GM18517 (cell line): ENCODE measurements around the gene TLE5.
"Not testable (repeated sequence)": the region's sequence is repeated elsewhere in the genome, so short reads cannot be mapped to it uniquely, and the experiment has no call there.

ENCODE experiments used
- ATAC-seq: cut with Tn5 transposase; IDR thresholded peaks from one replicate; pipeline ENCODE4 v1.9.1; 2021; ENCODE audit warnings: mild to moderate bottlenecking, moderate library complexity; ENCODE audit not compliant: unreplicated experiment

Gene TLE5

DNA sequence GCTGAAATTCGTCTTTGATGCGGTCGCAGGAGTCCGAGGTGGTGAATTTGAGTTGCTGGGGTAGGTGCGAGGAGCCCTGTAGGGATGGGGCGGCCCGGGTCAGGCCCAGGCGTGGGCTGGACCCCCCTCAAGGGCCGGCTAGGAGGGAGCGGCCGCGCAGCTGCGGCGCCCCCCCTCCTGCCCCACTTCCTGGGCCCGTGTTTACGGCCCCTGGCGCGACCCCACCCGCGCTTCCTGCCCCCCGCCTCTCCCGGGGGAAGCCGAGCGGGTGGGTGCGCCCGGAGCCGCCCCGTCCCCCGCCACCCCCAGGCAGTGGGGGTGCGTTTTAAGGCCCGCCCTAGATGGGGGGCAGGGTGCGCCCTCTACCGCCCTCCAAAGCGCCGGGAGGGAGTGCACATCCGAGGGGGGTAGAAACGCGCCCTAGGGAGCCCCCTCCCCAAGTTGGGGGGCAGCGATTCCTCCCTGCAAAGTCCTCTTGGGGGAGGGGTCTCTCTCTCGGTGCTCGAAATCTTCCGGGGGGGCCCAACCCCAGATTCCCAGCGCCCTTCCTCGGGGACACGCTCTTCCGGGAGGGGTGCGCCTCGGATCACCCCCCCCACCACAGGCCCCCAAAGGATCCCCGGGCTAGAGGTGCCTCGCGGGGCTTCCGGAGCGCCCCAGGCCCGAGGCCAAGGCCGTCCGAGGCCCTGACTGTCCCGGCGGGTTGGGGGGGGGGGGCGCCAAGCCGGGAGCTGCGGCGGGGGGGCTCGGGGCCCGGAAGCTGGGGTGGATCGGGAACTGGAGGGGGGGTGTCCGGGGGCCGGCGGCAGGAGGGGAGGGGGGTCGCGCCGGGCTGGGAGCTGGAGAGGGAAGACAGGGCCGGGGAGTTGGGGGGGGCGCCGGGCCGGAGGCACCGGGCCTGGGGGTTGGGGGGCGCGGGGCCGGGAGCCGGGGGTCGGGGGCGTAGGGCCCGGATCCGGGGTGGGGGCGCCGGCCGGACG, 823 bp downstream of the TLE5 start:
- no peak for ATAC-seq

DNA sequence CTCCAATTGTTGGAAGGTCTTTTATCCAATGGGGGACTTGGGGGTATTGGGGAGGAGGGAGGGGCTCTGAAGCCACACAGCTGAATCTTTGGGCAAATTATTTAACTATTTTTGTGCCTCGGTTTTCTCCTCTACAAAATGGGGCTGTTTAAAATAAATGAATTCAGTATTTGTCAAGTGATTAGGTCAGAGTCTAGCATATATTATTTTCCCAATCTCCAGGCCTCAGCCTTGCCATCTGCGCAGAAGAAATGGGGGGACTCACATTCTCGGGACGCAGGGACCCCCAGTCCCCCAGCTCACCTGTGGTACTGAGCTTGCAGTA, 1.5 kb downstream of the TLE5 start:
- ATAC-seq = no peak

DNA sequence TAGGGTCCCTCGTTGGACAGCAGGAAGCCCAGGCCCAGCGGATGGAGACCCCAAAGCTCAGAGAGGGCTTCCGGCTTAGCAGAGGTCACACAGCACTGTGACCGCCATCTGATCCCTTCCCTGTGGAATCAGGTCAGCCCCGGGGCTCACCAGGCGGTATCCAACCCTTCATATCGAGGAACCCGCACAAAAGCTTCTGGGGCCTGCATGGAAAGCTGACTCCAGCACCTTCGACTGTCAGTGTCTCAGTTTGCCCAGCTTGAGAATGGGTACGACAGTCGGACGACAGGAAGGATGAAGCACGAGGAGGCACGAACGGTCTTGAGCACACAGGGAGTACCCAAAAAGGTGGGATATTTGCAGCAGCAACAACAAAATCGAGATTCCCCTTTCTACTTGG, 2.6 kb downstream of the TLE5 start:
- ATAC-seq = no peak

DNA sequence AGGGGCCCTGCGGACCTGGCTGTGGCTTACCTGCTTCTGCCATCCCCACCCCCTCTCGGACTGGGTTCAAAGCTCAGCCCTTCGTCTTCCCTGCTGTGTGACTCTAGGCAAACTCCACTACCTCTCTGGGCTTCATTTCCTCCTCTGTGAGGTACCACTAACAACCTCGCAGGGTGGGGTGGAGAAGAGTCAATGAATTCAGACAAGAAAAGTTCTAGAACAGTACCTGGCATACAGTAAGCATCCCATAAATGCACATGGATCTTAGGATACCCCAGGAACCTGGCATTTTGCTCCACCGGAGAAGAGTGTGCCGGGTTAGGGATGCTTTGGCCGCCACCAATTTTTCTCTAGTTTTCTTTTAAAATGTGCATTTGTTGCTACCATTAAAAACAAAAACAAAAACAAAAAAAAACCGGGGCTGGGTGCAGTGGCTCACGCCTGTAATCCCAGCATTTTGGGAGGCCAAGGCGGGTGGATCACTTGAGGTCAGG, 3.4 kb downstream of the TLE5 start:
- ATAC-seq = no peak

DNA sequence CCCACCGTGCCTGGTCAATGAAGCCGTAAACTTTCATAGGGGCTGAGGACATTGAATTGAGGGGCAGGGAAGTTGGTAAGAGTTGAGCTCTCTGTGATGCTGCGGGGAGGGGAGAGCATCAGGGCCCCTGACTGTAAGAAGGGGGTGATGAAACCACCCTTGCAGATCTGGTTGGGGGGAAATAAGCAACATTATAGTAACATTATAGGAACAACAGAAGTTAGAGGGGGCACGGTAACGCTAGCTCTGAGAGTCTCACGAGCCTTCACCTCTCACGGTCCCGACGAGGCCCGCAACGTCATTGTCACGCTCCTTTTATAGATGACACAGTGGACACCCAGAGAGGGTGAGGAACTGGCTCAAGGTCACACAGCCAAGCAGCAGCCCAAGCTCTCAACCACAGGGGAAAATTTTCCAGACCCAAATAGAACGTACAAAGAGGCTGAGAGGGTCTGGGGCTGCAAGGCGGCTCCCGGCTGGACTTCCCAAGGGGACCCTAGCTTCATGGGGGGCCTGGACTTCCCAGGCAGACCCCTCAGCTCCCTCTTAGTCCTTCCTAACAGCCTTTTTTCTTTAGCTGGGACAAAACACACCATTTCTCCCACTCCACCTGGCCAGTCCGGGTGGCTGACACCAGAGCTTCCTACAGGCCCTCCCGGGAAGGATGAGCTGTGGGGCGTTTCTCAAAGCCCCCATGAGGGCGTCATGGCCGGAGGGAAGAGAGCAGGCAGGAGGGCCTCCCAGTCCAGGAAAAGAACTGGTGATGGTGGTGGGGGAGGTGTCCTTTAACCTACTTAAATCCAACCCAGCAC, 4.1 kb downstream of the TLE5 start:
- no peak for ATAC-seq

DNA sequence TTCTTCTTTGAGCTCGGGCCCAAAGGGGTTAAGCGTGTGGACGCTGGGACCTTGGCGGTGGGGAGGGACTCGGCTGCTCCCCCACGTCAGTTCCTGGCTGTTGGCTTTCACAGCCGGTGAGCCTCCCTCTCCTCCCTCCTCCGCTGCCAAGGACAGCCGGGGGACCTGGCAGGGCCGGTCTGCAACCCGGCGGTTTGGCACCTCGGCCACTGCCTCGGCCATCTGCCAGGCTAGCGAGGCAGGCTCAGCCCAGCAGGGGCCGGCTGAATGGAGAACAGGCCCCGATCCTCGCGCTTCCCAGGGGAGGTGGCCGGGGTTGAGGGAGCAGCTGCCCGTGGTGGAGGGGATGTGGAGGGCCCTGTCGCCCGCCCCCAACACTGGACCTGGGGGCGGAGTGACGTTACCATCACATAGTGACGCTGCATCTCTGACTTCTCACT, 5.0 kb downstream of the TLE5 start:
- ATAC-seq = no peak

DNA sequence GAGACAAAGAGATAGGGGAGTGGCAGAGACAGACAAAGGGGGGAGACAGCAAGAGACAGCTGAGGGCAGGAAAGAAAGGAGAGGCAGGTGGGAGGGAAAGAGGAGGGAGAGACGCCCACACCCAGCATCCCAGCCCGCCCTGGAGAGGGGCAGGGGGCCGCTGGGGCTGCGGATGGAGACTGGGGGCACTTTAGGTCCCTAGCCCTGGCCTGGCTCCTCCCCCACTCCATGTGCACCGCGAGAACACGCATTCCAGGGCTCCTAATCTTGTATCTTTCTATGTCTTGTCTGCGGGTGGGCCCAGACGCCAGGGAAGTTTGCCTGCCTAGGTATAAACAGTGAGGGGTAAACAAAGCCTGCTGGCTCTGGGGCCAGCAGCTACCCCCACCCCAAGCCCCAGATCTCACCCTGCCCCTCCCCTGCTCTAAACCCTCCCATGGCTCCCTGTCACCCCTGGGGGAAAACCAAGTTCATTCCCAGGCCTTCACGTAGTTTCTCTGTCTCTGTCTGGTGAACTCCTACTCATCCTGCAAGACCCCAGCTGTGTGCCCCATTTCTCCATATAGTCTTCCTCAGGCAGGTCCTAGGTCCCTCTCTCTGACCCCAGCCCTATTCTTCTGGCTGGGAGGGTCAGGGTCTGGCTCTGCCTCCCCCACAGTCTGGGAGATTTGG, 5.7 kb downstream of the TLE5 start:
- no peak for ATAC-seq

DNA sequence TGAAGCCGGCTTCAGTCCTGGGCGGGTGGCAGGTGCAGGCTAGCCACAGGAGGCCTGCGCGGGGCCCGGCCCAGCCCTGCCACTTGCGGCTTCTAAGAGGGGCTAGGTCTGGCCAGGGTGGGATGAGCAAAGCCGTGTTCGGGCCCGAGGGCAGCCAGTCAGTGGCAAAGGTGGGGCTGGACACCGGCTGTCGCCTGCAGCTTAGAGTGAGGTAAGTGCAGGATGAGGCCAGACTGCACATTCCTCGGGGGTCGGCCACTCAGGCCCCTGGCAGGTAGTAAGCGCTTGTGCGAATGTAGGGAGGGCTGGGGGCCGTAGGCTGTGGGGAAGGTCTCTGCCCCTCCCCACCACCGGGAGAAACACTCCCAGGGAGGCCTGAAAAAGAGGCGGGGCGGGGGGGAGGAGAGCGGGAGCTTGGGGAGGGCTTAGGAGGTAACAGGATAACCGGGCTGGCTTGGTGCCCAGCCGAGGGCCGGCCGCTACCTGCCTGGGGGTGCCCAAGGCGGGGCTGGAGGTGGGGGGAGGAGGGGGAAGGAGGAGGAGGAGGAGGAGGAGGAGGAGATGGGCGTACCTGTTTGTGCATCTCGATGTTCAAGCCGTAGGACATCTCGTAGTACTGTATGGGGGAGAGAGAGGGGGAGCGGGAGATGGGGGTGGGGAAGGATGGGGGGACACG, 6.4 kb downstream of the TLE5 start:
- ATAC-seq = no peak

DNA sequence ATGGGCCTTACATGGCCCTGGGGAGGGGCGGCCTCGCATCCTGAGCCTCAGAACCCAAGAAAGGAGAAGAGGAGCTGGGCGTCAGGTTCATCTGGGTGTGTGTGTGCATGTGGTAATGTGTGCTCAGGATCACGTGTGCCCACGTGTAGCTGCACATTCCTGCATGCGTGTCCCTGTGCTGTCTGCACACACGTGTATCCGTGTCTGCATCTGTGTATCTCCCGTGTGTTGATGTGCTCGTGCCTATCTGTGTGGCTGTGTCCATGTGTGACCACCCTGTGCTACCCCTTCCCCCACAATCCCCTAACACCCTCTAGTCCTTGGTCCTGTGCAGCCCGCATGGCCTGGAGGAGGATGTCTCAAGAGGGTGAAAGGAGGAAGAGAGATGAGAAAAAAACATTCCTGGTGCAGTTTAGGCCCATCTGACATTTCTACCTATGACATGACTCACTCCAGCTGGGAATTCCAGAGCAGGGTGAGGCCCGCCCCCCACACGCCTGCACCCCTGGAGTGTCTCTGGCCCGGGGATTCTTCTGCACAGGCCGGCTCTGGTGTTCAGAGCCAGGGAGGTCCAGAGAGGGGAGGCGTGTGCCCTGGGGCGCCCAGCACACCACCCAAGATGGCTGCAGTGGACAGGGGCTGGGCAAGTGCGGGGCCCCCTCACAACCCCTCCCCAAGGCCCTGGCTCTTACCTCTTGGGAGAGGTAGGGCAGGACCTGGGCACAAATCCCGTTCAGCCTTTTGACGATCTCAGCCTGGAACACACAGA, 7.1 kb downstream of the TLE5 start:
- ATAC-seq = no peak

DNA sequence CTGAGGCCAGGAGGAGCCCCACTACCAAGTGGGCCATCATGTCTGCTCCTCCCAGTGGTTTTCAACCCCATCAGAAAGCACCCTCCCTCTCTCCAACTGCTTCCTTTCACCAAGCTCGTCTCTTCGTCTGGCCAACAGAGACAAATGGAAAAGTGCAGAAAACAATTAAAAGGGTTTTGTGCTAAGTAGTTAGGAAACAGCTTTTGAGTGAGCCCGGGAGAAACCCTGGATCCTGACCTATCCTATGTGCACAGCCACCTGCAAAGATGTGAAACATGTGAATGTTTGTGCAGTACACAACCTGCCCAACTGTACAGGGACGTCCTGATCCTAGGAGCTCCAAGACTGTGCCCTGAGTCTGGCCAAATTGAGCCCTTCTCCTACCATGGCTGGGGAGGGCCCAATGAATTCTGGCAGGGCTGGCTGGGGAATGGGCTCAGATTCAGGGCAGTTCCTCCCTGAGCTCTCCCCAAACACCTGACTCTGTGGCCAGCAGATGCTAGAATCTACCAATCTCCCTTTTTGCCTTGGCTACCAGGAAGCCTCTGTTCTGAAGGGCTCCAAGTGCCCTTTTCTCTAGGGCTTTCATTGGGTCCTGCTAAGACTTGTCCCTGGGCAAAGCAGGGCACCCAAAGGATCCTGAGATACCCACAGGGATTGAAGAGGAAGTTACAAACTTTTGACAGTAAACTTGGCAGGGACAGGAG, 7.9 kb downstream of the TLE5 start:
- ATAC-seq = no peak

DNA sequence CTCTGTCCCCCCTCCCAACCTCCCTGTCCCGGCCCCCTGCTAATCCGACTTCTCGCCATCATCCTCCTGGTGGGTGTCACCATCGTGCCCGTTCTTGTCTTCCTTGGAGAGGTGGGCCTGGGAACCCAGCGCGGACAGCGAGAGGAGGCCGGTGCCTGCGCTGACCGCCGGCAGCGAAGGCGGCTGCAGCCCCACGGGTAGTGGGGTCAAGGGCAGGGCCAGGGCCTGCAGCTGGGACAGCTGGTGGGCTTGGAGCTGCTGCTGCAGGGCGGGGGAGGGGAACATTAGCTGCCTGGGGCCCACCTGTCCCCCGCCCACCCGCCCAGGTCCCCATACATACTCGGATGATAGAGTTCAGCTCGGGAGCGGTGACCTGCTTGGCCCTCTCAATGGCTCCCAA, 8.5 kb downstream of the TLE5 start:
- ATAC-seq = no peak

DNA sequence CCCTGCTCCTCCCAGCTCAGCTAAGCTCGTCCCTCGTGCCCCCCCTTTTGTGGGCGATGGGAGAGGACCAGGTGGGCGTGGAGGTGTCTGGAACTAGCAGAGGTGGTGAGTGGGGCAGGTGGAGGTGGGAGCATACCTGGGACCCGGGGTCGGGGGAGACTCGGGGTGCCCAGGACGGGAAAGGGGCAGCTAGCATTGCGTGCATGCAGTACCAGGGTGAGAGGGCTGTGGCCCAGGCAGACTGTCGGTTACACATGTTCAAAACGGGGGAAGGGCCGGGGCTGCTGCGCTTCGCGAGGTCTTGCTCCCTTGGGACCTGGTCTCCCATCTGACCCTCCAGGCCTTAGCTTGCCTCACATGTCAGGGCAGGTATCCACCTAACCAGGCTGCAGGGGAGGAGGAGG, 9.1 kb downstream of the TLE5 start:
- ATAC-seq = no peak

DNA sequence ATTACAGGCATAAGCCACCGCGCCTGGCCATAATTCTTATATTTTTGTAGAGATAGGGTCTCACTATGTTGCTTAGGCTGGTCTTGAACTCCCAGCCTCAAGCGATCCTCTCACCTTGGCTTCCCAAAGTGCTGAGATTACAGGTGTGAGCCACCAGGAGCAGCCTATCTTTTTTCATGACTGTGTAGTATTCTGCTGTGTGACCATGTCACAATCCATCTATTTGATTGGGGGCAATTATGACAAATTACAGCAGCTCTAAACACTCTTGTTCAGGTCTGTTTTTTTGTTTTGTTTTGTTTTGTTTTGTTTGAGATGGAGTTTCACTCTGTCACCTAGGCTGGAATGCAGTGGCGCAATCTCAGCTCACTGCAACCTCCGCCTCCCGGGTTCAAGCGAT, 12.3 kb downstream of the TLE5 start:
- not testable (repeated sequence) for ATAC-seq

DNA sequence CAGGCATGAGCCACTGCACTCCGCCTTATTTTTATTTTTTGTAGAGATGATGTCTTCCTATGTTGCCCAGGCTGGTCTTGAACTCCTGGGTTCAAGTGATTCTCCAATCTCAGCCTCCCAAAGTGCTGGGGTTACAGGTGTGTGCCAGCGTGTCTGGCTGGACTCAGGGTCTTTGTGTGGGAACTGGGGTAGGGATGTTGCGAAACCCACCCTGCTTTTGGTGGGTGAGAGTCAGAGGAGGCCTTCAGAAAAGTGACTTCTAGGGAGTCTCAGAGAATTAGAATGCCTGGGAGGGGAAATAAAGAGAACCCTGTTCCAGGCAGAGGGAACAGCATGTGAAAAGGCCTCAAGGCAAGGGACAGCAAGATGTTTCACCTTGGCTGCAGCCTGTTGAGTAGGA, 13.2 kb downstream of the TLE5 start:
- no peak for ATAC-seq

DNA sequence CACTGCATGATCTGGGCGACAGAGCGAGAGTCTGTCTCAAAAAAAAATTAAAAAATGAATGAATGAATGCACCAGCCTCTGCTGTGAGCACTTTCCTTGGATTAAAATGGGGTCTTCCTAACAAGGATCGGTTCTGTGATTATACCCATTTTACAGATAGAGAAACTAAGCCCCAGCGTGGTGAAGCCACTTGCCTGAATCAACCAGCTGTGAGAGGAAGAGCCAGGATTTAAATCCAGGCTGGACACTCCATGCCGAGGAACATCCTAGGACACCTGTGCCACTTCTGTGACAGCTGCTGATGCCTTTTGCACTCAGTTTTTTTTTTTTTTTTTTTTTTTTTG, 14.1 kb downstream of the TLE5 start:
- no peak for ATAC-seq

DNA sequence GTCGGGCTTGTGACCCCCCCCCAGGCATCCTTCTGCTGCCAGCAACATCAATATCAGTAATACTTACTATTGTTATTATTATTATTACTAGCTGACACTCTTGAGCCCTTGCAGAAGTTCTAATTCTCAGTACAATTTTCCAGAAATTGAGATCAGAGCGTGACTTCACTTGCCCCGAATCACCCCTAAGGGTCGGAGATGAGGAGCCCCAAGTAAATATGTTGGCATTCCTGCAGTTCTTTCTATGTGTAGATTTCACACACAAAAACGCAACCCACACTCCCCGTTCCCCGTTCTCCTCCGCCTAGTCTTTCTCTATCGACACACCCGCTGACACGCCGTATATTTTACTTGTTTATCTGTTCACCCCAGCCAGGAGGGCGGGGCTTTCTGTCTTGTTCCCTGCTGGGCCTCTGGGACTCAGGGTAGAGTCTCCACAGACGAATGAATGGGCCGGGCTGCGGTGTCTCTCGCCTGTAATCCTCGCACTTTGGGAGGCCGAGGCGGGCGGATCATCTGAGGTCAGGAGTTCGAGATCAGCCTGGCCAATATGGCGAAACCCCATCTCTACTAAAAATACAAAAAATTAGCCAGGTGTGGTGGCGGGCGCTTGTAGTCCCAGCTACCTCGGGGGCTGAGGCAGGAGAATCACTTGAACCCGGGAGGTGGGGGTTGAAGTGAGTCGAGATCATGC, 14.7 kb downstream of the TLE5 start:
- ATAC-seq = no peak

DNA sequence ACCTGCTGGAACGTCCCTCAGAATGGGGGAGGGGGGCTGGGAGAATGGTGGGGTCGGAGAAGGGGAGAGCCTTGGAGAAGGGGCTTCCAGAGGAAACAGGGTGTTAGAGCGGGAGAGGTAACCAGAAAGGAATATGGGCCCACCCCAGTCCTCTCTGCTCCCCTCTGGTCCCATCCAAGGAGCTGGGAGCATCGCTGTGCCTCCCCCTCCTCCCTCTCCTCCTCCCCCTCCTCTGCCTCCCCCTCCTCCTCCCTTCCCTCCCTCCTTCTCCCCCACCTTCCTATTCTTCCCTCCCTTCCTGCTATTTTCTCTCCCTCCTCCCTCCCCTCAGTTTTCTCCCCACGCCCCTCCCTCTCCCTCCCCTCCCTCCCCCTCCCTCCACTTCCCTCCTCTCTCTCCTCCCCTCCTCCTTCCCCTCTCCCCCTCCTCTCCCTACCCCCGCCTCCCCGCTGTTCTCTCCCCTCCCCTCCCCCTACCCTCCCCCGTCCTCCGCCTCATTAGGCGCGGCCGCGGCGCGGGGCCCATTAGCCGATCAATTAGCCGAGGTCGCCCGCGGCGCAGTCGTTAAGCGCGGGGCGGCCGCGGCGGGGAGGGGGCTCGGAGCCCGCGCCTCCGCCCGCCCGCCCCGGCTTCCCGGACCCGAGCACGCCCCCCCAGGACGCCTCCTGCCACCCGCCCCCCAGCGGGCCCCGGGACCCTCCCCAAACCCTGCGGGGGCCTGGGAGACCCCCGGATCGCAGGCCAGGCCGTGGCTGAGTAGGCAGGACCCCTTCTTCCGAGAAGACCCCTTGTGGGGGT, 15.4 kb downstream of the TLE5 start:
- no peak for ATAC-seq
